ENCODE measurements around the gene CCDC188.

DNA sequence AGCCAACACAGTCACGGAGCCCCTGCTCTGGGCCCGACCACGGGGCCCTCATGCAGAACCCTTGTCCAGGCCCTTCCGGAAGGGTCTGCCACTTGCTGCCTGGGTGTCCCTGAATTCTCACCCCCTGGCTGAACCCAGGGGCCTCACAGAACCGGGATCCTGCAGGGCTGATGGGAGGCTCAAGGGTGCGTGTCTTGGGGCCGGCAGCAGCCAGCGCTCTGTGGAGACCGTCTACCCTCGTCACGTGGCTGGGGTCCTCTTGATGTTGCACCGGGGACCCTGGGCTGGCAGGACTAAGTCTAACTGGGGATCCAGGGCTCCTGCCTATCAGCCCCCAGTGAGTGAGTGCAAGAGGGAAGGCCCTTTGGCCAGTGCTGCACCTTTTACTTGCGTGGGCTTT lies 19.3 kb upstream of the CCDC188 start:
- TF ChIP-seq, protein P1, sequence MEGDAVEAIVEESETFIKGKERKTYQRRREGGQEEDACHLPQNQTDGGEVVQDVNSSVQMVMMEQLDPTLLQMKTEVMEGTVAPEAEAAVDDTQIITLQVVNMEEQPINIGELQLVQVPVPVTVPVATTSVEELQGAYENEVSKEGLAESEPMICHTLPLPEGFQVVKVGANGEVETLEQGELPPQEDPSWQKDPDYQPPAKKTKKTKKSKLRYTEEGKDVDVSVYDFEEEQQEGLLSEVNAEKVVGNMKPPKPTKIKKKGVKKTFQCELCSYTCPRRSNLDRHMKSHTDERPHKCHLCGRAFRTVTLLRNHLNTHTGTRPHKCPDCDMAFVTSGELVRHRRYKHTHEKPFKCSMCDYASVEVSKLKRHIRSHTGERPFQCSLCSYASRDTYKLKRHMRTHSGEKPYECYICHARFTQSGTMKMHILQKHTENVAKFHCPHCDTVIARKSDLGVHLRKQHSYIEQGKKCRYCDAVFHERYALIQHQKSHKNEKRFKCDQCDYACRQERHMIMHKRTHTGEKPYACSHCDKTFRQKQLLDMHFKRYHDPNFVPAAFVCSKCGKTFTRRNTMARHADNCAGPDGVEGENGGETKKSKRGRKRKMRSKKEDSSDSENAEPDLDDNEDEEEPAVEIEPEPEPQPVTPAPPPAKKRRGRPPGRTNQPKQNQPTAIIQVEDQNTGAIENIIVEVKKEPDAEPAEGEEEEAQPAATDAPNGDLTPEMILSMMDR (IDR thresholded peaks at IDR 0.05; ENCODE audit: poor library complexity, severe bottlenecking), result no peak
- no peak for TF ChIP-seq EZH2 (IDR thresholded peaks at IDR 0.05; ENCODE audit: borderline replicate concordance, insufficient read depth, low read length, poor library complexity, severe bottlenecking)
- TF ChIP-seq SMC3 (conservative IDR thresholded peaks at IDR 0.05; ENCODE audit: poor library complexity), result no peak
- TF ChIP-seq, protein P2, sequence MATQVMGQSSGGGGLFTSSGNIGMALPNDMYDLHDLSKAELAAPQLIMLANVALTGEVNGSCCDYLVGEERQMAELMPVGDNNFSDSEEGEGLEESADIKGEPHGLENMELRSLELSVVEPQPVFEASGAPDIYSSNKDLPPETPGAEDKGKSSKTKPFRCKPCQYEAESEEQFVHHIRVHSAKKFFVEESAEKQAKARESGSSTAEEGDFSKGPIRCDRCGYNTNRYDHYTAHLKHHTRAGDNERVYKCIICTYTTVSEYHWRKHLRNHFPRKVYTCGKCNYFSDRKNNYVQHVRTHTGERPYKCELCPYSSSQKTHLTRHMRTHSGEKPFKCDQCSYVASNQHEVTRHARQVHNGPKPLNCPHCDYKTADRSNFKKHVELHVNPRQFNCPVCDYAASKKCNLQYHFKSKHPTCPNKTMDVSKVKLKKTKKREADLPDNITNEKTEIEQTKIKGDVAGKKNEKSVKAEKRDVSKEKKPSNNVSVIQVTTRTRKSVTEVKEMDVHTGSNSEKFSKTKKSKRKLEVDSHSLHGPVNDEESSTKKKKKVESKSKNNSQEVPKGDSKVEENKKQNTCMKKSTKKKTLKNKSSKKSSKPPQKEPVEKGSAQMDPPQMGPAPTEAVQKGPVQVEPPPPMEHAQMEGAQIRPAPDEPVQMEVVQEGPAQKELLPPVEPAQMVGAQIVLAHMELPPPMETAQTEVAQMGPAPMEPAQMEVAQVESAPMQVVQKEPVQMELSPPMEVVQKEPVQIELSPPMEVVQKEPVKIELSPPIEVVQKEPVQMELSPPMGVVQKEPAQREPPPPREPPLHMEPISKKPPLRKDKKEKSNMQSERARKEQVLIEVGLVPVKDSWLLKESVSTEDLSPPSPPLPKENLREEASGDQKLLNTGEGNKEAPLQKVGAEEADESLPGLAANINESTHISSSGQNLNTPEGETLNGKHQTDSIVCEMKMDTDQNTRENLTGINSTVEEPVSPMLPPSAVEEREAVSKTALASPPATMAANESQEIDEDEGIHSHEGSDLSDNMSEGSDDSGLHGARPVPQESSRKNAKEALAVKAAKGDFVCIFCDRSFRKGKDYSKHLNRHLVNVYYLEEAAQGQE (IDR thresholded peaks at IDR 0.05; ENCODE audit: borderline replicate concordance), result no peak
- TF ChIP-seq MXI1 (conservative IDR thresholded peaks at IDR 0.05; ENCODE audit: poor library complexity, severe bottlenecking), result no peak
- no peak for TF ChIP-seq POLR2AphosphoS5 (IDR thresholded peaks at IDR 0.05)
- TF ChIP-seq TAF1 (IDR thresholded peaks at IDR 0.05; ENCODE audit: low read depth), result no peak
- TF ChIP-seq EP300 (conservative IDR thresholded peaks at IDR 0.05; ENCODE audit: poor library complexity, severe bottlenecking), result no peak

All from neural cell (in vitro differentiated cells).